IPS-NIHi11 (cell line): Measurements from ENCODE around the gene NECTIN1.

Source experiments
- DNase-seq: peaks from one replicate; pipeline ENCODE4 v3.0.0; 2012; ENCODE audit warnings: mixed read lengths, low spot score

The NECTIN1 gene

DNA sequence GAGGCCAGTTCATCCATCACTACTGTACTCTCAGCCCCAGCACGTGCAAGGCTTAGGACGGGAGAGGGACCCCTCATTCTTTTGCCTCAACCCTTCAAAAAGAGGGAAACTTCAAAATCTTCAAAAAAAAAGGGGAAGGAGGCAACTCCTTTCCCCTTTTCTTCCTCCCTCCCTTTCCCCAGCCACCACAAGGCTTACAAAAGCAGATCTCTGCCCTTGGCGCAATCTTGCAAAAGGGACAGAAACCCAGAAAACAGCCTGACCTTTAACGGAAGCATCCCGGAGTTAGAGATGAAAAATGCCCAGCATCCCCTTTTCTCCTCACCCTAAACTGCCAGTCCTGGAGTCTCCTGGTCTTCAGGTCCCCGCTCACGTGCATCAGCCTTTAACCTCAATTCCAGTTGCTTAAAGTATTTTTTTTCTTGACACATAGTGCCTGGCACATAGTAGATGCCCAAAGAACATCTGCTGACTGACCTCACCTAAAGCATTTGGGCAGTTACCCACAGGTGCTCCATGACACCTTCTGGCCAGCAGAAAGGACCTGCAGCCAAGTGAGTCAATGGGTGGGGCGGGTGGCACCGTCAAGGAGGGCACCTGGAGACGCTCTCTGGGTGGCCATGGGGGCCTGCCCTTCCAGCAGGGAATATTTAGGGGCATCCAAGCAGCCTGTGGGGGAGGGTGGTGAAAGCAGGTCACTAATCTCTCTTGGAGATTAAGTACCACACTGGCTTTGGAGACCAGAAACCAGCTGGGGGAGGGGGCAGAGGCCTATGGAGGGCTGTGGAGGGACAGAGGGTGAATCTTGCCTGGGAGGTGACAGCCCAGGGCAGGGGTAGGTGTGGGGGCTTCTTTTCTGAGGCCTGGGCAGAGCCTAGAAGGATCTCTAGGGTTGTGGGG, 16.3 kb downstream of the NECTIN1 start:
- no peak for DNase-seq

DNA sequence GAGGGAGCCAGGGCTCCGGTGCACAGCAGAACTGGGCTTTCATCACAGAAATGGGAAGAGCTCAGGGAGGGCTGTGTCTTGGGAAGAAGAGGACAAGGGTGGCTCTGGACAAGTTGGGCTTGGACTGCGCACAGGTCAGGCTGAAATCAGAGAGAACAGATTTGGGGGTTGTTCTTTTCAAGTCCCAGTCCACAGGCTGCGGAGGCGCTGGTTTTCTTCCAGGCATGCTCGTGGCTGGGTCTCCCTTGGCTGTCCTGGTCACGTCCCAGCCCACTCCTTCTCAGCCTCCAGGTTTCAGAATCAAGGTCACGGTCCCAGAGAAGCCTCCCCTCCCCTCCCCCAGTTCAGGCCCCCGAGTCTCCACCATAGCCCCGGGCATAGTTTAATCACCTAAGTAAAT, 17.0 kb downstream of the NECTIN1 start:
- DNase-seq: no peak

DNA sequence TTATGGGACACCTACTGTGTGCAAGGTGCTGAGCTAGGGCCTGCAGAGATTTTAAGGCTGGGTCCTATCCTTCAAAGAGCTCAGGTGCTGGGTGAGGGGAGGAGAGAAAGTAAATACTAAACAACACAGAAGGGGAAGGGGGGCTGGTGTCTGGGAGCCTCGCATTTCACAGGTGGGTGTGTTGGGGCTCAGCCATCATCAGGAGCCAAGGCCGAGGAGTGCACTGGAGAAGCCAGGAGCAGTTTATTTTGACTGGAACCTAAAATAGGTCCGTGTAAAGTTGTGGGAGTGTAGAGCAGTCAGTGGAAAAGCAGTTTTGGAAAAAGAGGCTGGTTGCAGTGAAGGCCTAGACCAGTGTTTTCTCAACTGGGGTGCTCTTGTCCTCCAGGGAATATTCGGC, 17.5 kb downstream of the NECTIN1 start:
- DNase-seq: no peak

DNA sequence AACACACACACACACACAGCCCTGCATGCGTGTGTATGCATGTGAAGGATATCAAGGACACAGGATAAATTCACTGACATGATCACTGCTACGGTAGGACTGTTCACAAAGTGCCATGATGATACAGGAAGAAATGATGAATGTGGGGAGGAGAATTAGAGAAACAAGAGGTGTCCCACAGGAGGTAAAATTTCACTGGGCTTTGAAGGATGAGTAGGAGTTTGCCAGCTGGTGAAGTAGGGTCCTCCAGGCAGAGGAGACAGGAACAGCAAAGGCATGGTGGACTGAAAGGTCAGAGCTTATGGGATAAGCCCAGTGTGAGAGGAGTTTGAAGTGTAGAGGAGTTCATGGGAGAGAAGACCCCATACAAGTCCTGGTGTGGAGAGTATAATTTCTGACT, 18.6 kb downstream of the NECTIN1 start:
- DNase-seq: no peak

DNA sequence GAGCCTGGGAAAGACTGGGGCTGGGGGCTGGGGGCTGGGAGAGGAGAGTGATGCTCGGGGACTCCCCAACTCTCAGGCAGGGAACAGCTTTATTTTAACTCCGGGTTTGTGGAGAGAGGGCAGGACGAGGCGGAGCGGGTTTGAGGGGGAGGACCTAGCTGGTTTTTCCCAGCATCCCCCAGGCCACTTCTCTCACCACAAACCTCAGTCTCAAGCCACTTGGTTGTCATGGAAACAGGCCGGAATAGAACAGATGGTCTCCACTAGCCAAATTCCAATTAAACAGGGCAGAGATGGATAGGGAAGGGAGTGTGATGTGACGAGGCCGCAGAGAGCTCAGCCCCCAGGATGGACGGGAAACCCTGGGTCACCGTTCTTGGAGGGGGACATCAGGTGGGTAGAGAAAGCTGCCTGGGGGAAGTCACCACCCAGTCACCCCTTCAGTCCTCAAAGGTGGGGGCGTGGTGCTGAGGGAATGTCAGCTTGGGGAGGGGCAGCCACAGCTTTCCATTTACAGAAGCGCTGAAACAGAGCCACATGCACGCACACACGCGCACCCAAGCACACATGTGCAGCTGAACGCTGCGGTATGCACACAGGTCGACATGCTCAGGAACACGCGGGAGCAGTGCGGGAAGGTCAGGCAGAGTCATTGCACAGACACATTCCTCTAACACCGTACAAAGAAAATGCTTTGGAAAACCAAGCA, 19.2 kb downstream of the NECTIN1 start:
- DNase-seq: peak; percentile 75

DNA sequence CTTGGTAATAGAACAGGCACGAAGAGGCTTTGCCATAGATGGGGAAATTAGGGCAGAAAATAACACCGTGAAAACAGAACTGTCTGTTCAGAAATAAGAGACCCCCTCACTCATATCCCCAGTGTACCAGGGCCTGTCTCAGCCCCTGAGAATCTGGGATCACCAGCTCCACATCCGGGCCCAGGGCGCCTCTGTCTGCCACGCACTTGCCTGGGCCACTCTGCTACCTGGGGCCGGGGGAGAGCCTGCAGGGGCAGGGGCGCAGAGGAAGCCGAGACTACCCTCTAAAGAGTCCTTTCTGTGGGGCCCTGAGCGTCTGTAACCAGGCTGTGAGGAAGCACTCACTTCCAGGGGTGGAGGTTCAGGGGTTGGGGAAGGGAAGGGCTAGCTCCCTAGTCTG, 19.8 kb downstream of the NECTIN1 start:
- no peak for DNase-seq

DNA sequence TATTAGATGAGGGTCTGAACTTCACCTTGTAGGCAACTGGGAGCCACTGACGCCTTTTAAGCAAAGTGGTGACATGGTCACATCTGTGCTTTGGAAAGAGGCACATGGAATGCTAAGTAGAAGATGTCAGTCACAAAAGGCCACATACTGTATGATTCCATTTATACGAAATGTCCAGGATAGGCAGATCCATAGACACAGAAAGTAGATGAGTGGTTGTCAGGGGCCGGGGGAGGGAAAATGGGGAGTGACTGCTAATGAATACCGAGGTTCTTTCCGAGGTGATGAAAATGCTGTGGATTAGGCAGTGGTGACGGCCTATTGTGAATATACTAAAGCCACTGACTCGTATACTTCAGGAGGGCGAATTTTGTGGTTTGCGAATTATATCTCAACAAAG, 20.6 kb downstream of the NECTIN1 start:
- no peak for DNase-seq

DNA sequence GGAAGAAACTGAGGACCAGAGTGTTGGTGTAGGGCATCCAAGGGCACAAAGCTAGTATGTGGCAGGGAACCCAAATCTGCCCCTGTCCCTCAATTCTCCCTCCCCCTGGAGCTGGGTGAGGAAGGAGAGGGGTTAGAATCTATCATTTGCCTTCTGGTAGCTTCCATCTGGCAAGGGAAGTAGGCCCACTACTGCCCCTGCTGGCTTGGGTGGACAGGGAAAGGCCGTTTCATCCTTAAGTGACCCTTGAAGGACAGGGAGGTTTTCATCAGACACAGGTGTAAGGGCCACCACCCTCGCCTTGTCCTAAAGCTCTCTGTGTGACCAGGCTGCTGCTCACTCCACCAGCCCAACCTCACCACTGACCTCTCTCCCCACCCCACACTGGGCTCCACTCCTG, 22.1 kb downstream of the NECTIN1 start:
- no peak for DNase-seq

DNA sequence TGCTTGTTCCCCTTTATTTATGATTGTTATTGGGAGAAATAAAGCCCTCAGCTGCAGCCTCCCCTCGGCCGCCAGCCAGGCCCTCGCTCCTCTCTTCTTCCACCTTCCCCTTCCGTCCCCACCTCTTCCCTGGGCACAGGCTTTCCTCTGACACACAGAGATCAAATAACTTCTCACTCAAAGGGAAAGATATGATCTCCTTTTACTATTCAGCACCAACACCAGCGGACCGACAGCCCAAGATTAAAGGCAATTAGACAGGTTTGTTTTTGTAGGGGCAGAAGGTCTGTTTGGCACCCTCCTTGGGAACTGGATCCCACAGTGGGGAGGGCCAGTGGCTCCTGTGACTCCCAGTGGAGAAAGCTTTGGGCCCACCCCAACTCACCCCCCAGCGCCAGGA, 23.0 kb downstream of the NECTIN1 start:
- DNase-seq: no peak

DNA sequence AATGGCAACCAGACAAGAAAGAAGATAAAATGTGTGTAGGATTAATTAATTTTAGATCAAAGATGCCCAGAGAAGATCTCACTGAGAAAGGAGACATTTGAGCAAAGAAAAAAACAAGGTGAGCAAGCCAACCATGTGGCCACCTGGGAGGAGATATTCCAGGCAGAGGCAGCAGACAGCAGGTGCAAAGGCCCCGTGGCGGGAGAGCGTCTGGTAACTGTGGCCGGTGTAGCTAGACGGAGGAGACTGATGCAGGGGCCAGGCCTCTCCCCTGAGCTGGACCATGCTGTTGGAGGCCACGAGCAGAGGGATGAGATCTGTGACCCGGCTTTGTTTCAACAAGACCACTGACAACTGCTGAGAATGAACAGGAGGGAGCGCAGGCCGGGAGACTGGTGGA, 23.6 kb downstream of the NECTIN1 start:
- no peak for DNase-seq

DNA sequence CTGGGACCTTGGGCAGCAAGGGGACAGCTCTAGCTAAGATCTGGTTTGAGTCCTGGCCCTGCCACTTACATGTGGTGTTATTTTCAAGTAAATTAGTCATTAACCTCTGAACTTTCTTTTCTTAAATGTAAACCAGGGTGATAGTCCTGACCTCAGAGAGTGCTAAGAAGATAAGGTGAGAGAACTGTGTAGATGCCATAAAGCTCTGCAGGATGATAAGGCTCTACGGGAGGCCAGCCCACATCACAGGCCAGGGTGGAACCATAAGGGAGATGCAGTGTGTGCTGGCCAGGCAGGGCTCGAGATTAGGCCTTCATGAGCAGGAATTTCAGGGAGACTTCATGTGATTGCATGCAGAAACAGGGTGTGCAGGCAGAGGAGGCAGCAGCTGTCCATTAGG, 24.2 kb downstream of the NECTIN1 start:
- no peak for DNase-seq

DNA sequence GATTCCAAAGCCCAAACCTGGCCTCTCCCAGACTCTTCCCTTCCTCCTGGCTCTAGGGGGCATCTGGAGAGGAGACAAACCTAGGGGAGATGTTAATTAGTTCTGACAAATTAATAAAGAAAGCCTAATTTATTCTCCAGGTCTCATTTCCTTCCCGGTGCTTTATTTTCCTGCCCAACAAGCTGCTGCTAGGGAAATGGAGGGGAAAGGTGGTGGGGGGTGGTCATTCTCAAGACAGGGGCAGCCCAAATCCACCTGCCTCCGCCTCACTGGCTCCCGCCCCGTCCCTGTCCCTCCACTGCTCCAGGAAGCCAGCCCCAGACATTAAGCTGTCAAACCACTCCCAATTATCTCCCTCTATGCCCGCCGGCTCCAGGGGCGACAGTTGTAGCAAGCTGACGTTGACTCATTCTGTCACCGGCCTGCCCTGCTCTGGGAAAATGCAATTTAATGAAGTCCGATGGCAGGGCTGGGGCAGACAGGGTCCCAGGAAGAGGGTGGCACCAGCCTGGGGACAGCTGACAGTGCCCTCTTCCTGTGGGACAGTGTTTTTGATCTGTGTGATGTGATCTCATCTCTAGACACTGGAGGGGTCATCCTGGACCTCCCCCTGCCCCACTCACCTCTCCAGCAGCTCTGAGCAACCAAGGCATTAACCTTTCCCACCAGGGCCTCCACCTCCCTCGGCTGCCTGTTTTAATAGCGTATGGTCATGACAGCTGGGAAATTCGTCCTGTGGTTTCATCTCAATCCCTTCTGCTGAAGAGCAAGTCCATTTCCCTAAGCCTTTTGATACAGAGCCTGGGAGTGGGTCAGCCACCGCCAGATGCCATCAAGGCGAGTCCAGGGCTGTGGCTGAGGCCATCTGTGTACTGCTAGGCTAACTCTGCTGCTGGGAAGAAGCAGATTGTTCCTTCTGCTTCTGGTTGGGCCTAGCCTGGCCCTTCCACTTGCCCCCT, 27.1 kb downstream of the NECTIN1 start:
- no peak for DNase-seq

DNA sequence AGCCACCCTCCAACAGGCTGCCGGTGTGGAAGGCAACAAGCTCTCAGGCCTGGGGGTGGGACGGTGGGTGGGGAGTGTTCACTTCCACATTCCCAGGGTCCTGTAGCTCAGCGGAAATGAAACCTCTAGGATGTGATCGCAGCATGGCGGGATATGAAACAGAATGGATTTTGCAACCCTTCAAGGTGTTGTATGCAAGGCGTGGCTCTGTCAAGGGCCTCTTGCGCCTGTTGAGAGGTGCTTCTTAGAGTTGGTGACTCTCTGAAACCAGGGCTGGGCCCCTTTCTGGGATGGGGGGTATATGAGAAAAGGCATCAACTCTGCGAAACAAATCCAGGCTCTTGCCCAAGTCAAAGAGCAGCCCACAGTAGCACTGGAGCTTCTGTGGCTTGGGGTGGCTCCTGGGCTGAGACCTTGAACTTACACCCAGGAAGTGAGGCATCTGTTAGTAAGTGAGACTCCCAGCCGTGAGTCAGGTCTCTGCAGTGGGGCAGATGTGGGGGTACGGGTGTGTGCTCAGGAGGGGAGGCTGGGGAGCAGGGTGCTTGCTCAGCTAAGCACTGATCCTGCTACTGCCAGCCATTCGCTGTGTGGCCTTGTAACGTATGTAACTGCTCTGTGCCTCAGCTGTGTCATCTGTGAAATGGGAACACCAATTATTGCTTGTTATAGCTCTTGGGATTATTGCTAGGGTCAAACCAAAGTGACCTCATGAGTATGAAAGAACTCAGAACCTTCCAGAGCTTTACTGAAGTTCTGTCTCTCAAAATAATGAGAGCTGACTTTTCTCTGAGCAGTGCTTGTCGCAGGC, 28.3 kb downstream of the NECTIN1 start:
- no peak for DNase-seq

DNA sequence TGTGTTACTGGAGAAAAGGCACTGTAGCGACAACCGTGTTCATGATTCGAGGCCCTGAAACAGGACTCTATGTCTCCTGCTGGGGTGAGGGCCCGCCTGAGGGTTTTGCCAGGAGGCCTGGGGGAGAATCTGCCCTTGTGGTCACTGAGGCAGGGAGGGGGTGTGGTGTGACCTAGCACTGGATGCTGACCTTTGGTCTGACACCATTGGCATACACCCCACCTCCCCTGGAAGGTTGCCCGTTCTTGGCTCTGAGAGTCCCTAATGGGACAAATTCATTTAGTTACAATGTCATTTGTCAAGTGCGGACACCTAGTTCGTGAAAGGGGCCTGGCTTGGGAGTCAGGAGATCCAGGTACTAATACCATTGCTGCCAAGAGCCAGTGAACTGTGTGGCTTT, 29.0 kb downstream of the NECTIN1 start:
- no peak for DNase-seq

DNA sequence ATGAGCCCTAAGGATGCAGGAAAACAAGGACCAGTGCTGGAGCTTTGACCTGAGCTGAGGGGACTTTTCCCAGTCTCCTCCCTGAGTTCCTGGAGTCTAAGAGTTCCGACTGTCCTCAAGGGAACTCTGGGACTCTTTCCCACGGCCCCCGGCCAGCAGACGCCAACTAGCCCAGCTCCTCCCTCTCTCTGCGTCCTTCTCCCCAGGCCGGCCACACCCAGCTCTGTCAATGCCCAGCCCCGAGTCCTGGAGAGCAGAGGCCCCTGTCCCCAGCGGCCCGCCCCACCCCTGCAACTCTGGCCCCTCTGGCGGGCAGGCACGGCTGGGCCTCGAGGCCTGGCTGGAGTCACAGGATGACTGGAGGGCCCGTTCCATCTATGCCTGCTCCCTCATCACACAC, 29.8 kb downstream of the NECTIN1 start:
- no peak for DNase-seq

DNA sequence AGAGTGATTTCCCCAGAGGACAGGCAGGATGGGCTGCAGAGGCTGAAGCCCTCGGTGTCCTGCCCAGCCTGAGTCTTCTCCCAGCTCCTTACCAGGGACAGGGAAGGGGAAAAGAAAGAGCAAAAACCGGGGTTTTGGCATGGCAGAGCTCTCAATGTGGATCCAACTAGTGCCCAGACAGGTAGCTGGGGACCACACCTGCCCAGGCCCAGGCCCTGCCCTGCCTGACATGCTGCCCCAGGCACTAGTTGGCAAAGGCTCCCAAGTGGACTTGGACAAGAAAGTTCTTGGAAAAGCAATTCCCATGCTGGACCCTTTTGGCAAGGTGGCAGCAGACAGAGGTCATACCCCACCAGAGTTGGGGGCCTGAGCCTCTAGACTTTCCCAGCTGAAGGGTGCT, 31.1 kb downstream of the NECTIN1 start:
- DNase-seq: no peak

DNA sequence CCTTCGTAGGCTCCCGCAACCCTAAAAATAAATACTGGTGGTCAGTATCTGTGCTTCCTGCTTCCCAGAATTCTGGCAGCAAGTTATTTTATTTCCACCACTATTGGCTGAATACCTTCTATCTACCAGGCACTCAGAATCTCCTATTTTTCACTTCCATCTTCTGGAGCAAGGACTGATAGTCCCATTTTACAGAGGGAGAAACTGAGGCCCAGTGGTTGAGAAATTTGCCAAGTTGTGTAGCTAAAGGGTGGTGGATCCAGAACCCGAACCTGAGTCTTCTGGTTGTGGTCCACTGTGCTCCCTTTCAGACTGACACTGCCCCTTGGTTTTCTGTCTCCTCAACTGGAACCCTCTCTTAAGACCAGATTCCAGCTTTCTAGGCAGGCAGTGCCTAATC, 31.6 kb downstream of the NECTIN1 start:
- no peak for DNase-seq

DNA sequence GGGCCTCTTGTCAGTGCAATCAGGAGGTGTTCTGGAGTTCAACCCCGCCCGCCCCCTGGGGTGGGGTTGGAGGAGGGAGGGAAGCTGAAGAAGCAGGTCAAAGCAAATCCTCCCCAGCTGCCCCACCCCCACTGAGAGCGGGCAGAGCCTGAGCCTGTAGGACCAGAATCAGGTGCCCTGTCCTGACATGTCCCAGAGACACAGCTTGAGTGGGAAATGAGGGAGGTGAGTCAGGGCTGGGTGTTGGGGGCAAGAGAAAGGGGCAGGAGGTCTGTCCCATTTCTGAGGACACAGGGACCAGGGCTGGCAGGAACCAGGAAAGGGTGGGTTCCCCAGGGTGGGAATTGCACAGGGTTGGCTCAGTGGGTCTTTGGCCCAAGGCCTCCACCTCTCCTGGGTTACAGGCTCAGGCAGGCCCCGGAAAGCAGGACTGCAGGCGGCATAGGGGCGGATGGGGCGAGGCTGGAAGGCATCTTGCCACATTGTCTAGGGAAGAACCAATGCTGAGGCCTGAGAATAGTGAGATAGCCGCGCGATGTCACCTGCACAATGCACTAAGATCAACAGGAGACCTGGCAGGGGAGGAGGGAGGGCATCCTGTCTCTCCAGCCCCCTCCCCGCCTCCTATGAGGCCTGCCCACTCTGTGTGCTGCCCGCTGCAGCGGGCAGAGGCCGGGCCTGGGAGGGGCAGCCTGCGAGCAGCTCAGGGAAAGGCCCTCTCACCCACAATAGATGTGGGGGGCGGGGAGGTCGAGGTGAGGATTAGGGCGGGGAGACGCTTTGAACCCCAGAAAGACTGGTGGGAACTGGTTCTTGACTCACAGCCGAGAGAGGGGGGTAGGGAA, 32.4 kb downstream of the NECTIN1 start:
- DNase-seq: no peak

DNA sequence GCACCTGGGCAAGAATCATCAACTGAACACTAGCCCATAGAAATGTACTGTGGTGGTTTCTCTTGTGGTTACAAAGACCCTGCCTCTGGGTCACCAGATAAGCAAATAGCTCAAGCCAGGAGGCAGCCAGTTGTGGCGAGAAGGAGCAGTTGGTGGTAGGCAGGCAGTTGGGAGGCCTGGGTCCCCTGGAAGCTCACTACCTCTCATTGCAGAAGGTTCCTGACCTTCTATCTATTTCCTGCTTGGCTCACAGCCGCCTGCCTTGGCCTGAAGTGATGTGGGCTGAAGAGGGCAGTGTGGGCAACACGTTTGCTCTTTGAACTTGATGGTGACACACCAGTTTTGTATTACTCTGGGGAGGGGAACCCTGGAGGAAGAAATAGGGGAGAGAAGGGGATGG, 34.7 kb downstream of the NECTIN1 start:
- DNase-seq: no peak

DNA sequence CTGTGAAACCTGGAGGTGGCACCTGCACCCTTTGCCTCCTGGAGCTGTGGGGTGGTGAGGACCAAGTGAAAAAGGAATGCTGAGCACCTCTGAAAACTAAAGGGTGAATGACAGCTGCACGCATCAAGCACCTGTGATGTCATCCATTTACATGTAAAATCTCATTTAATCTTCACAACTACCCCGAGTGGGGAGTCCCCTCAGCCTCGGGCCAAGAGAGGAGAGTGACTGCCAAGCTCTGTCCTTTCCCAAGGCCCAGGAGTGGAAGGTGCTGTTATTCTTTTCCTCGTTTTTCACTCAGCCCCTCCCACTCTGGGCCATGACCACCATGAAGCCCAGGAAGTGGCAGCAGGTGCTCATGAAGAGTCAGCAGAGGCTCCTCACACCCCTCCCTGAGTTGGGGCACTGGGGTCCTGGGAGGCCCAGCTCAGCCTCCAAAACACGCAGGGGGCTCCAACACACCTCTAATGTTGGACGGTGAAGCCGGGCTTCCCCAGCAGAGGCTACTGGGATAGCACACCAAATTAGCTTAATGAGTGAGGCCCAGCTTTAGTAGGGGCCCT, 35.7 kb downstream of the NECTIN1 start:
- no peak for DNase-seq

DNA sequence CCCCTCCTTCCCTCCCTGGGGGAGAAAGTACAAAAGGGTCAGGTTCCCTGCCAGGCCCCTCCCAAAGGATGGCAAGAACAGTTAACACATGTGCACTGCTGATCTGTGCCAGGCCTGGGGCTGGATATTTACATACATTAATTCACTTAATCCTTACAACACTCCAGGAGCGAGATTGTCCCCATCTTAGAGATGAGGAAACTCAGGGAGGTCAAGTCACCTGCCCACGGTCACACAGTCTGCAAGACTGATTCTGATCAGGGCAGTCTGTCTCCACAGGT, 36.5 kb downstream of the NECTIN1 start:
- no peak for DNase-seq
